Measurements from ENCODE around the gene HNRNPK. TPM values are rescaled to one million over a fixed set of nuclear protein-coding genes. Genes with fewer than 3 reads are reported as not detected.

Gene HNRNPK
- total RNA-seq, 1 donor from 2014 or later = 512 TPM

- DNase-seq (ENCODE audit: extremely low spot score, unreplicated experiment) = no peak
- Mint-ChIP-seq H3K4me3 (ENCODE audit: unreplicated experiment) (no peak overlapping the region), H3K9me3 (ENCODE audit: unreplicated experiment) (no peaks in the 10 kb centered on the region), H3K27me3 (ENCODE audit: unreplicated experiment) (no peaks in the 10 kb centered on the region), H3K27ac (ENCODE audit: unreplicated experiment) (peak overlapping the region; percentile 81), H3K36me3 (ENCODE audit: unreplicated experiment) (peaks cover 26% of the 10 kb centered on the region), H3K4me1 (ENCODE audit: unreplicated experiment) (peaks cover 23% of the 10 kb centered on the region)
- no peak for TF ChIP-seq CTCF (IDR thresholded peaks at IDR 0.05)
Observed at GRCh38 chr9:83964973-83965349, 15.1 kb downstream of the HNRNPK start.

GRCh38 chr9:83962165-83962564 lies 17.9 kb downstream of the HNRNPK start:
- Mint-ChIP-seq H3K9me3 (ENCODE audit: unreplicated experiment) (no peaks in the 10 kb centered on the region), H3K4me1 (ENCODE audit: unreplicated experiment) (peaks cover 35% of the 10 kb centered on the region), H3K27ac (ENCODE audit: unreplicated experiment) (peak overlapping the region; percentile 62), H3K27me3 (ENCODE audit: unreplicated experiment) (no peaks in the 10 kb centered on the region), H3K4me3 (ENCODE audit: unreplicated experiment) (no peak overlapping the region), H3K36me3 (ENCODE audit: unreplicated experiment) (peaks cover 5% of the 10 kb centered on the region)
- no peak for TF ChIP-seq CTCF (IDR thresholded peaks at IDR 0.05)
- DNase-seq (ENCODE audit: extremely low spot score, unreplicated experiment) = no peak

- TF ChIP-seq CTCF (IDR thresholded peaks at IDR 0.05) = no peak
- no peak for DNase-seq (ENCODE audit: extremely low spot score, unreplicated experiment)
- Mint-ChIP-seq H3K27me3 (ENCODE audit: unreplicated experiment) (no peaks in the 10 kb centered on the region), H3K4me1 (ENCODE audit: unreplicated experiment) (peaks cover 40% of the 10 kb centered on the region), H3K9me3 (ENCODE audit: unreplicated experiment) (no peaks in the 10 kb centered on the region), H3K4me3 (ENCODE audit: unreplicated experiment) (no peak overlapping the region), H3K36me3 (ENCODE audit: unreplicated experiment) (no peaks in the 10 kb centered on the region), H3K27ac (ENCODE audit: unreplicated experiment) (no peak overlapping the region)
Observed at GRCh38 chr9:83960991-83961390, 19.0 kb downstream of the HNRNPK start.

- no peak for TF ChIP-seq CTCF (IDR thresholded peaks at IDR 0.05)
- H3K4me1 Mint-ChIP-seq (ENCODE audit: unreplicated experiment) = peaks cover 31% of the 10 kb centered on the region
- DNase-seq (ENCODE audit: extremely low spot score, unreplicated experiment) = no peak
- no peak overlapping the region for H3K4me3 Mint-ChIP-seq (ENCODE audit: unreplicated experiment)
- H3K36me3 Mint-ChIP-seq (ENCODE audit: unreplicated experiment) = no peaks in the 10 kb centered on the region
- H3K27me3 Mint-ChIP-seq (ENCODE audit: unreplicated experiment) = no peaks in the 10 kb centered on the region
- no peaks in the 10 kb centered on the region for H3K9me3 Mint-ChIP-seq (ENCODE audit: unreplicated experiment)
- H3K27ac Mint-ChIP-seq (ENCODE audit: unreplicated experiment) = peak overlapping the region; percentile 67
Observed at GRCh38 chr9:83959061-83959460, 21.0 kb downstream of the HNRNPK start.

GRCh38 chr9:83957248-83957513 lies 22.8 kb downstream of the HNRNPK start:
- Mint-ChIP-seq H3K4me3 (ENCODE audit: unreplicated experiment) (peak overlapping the region; percentile 72), H3K27ac (ENCODE audit: unreplicated experiment) (no peak overlapping the region), H3K36me3 (ENCODE audit: unreplicated experiment) (no peaks in the 10 kb centered on the region), H3K9me3 (ENCODE audit: unreplicated experiment) (no peaks in the 10 kb centered on the region), H3K27me3 (ENCODE audit: unreplicated experiment) (no peaks in the 10 kb centered on the region), H3K4me1 (ENCODE audit: unreplicated experiment) (peaks cover 27% of the 10 kb centered on the region)
- no peak for TF ChIP-seq CTCF (IDR thresholded peaks at IDR 0.05)
- no peak for DNase-seq (ENCODE audit: extremely low spot score, unreplicated experiment)

Measured in osteocyte (in vitro differentiated cells).